ENCODE data around the gene BANK1.

- TF ChIP-seq RAD21 (conservative IDR thresholded peaks at IDR 0.05): no peak
- TF ChIP-seq POLR2AphosphoS5 (IDR thresholded peaks at IDR 0.05): no peak
- TF ChIP-seq CTCF (IDR thresholded peaks at IDR 0.05; ENCODE audit: poor library complexity, severe bottlenecking): no peak
- TF ChIP-seq REST (IDR thresholded peaks at IDR 0.05; ENCODE audit: borderline replicate concordance): no peak
- no peak for TF ChIP-seq TAF1 (IDR thresholded peaks at IDR 0.05; ENCODE audit: low read depth)
- no peak for TF ChIP-seq EZH2 (IDR thresholded peaks at IDR 0.05; ENCODE audit: borderline replicate concordance, insufficient read depth, low read length, poor library complexity, severe bottlenecking)
- TF ChIP-seq EP300 (conservative IDR thresholded peaks at IDR 0.05; ENCODE audit: poor library complexity, severe bottlenecking): no peak
- TF ChIP-seq MXI1 (conservative IDR thresholded peaks at IDR 0.05; ENCODE audit: poor library complexity, severe bottlenecking): no peak
- no peak for TF ChIP-seq SMC3 (conservative IDR thresholded peaks at IDR 0.05; ENCODE audit: poor library complexity)
These were observed 217.5 kb downstream of the BANK1 start for GRCh38 chr4:102007959-102008425.
